GM12878 (cell line): Measurements from ENCODE around the gene F7. TPM values are rescaled to one million over a fixed set of nuclear protein-coding genes. Genes with fewer than 3 reads are reported as not detected.

ENCODE experiments used
- ATAC-seq: fragments of 200-7000 bp; cut with Tn5 transposase; 3 replicates; pipeline ENCODE4 v1.9.1; 2020; ENCODE audit warnings: mild to moderate bottlenecking, moderate library complexity
- BruUV-seq: library from RNA; stranded (reverse); fragments of 400-500 nt; replicated peaks from 2 replicates; lab custom pipeline; 2021; lab: Mats Ljungman, UMichigan
- CTCF ChIA-PET: fragments of 300-600 bp; sonication (Branson Sonifier 250); formaldehyde crosslinking; extraction: SDS; loops from one replicate; lab custom pipeline; 2021; ENCODE audit warnings: inconsistent platforms; lab: Yijun Ruan, JAX
- POLR2A ChIA-PET: fragments of 350-600 bp; formaldehyde crosslinking; extraction: SDS; loops from one replicate; lab custom pipeline; 2021; ENCODE audit warnings: inconsistent platforms; lab: Charles Lee
- RAD21 ChIA-PET: fragments of 300-600 bp; sonication (Branson Sonifier 250); formaldehyde crosslinking; loops from one replicate; lab custom pipeline; 2023; ENCODE audit warnings: antibody characterized with exemption; ENCODE audit not compliant: unreplicated experiment; lab: Charles Lee
- SMC1A ChIA-PET: fragments of 300-600 bp; sonication (Branson Sonifier 250); formaldehyde crosslinking; loops from one replicate; lab custom pipeline; 2023; ENCODE audit not compliant: unreplicated experiment, uncharacterized antibody; lab: Charles Lee
- DNase-seq: peaks from one replicate; pipeline ENCODE4 v3.0.0-alpha.2; 2011; ENCODE audit warnings: low read depth, low spot score
- FAIRE-seq: peaks from 3 replicates; lab custom pipeline; 2011; peaks lifted over from hg19 to GRCh38; lab: Jason Lieb, UNC
- H2AFZ ChIP-seq: 2 replicates; pipeline ENCODE4 v1.6.0; 2011; ENCODE audit warnings: low read depth, low read length, control low read depth; ENCODE audit not compliant: control insufficient read depth
- H3K27ac ChIP-seq: 2 replicates; pipeline ENCODE4 v1.5.1; 2011; ENCODE audit warnings: control low read depth; ENCODE audit not compliant: control insufficient read depth, insufficient read depth
- H3K27me3 ChIP-seq, 2 experiments: replicated peaks in 1 of 2; 2 replicates each; pipeline versions ENCODE4 v1.6.0 to v1.6.1; 2011; ENCODE audit warnings: low read length in 1 of 2; ENCODE audit not compliant: control insufficient read depth in 2 of 2, insufficient read depth in 2 of 2
- H3K36me3 ChIP-seq, 2 experiments: 2 replicates each; pipeline ENCODE4 v1.5.1; 2011; ENCODE audit warnings: low read length in 1 of 2; ENCODE audit not compliant: control insufficient read depth in 2 of 2, insufficient read depth in 2 of 2
- H3K4me1 ChIP-seq: 2 replicates; pipeline ENCODE4 v1.6.1; 2011; ENCODE audit warnings: mild to moderate bottlenecking, low read length, moderate library complexity, mixed read lengths; ENCODE audit not compliant: control insufficient read depth, insufficient read depth
- H3K4me2 ChIP-seq: 2 replicates; pipeline ENCODE4 v1.6.0; 2011; ENCODE audit warnings: control low read depth; ENCODE audit not compliant: control insufficient read depth, insufficient read depth
- H3K4me3 ChIP-seq: fragments of 200-600 bp; sonication (generic); 2 replicates; pipeline ENCODE4 v1.5.1; 2016
- H3K79me2 ChIP-seq: 2 replicates; pipeline ENCODE4 v1.6.0; 2011; ENCODE audit warnings: low read length; ENCODE audit not compliant: control insufficient read depth, insufficient read depth
- H3K9ac ChIP-seq: 2 replicates; pipeline ENCODE4 v1.8.0; 2011; ENCODE audit warnings: low read length, control low read depth, mixed read lengths; ENCODE audit not compliant: control insufficient read depth, insufficient read depth
- H3K9me3 ChIP-seq: replicated peaks from 3 replicates; pipeline ENCODE4 v1.5.1; 2011; ENCODE audit warnings: mild to moderate bottlenecking, low read length; ENCODE audit not compliant: control insufficient read depth, insufficient read depth
- H4K20me1 ChIP-seq: 2 replicates; pipeline ENCODE4 v1.6.0; 2011; ENCODE audit not compliant: control insufficient read depth, insufficient read depth
- BCL3 ChIP-seq: IDR thresholded peaks from 2 replicates; pipeline ENCODE4 v1.6.1; 2011; ENCODE audit warnings: borderline replicate concordance, low read depth, mild to moderate bottlenecking, moderate library complexity, low read length; ENCODE audit not compliant: insufficient read depth, poor library complexity, severe bottlenecking
- GABPA ChIP-seq: IDR thresholded peaks from 2 replicates; pipeline ENCODE4 v1.6.1; 2014; ENCODE audit warnings: antibody characterized with exemption, low read depth, mild to moderate bottlenecking, inconsistent platforms
- RELB ChIP-seq: fragments of 450-650 bp; IDR thresholded peaks from 2 replicates; pipeline ENCODE4 v1.6.1; 2017; ENCODE audit warnings: low read depth, mild to moderate bottlenecking, moderate library complexity
- SUZ12 ChIP-seq: fragments of 200-600 bp; sonication (generic); IDR thresholded peaks from one replicate; pipeline ENCODE4 v1.6.1; 2018; ENCODE audit warnings: antibody characterized with exemption, mild to moderate bottlenecking; ENCODE audit not compliant: unreplicated experiment
- ZNF207 ChIP-seq: fragments of 450-650 bp; IDR thresholded peaks from 2 replicates; pipeline ENCODE4 v1.6.1; 2014; ENCODE audit warnings: antibody characterized with exemption, mild to moderate bottlenecking, borderline replicate concordance
- WGBS: methylation state at CpG from one replicate; pipeline ENCODE4 v1.1.6; 2016; ENCODE audit warnings: low lambda C conversion rate; ENCODE audit not compliant: insufficient replicate concordance, insufficient coverage; ENCODE audit errors: missing lambda C conversion rate; 5-methylcytosine and 5-hydroxymethylcytosine counted together
- in situ Hi-C: fragments of 300-500 bp; cut with MboI; formaldehyde crosslinking; loops from 9 replicates; pipeline ENCODE4 v1.14.3; 2018; ENCODE audit warnings: mixed read lengths
- intact Hi-C: fragments of 100-400 bp; cut with micrococcal nuclease; formaldehyde crosslinking; loops from one replicate; pipeline ENCODE4 v1.14.2; 2022; ENCODE audit not compliant: unreplicated experiment
- polyA plus RNA-seq, 11 experiments: library from polyadenylated mRNA; depleted of rRNA in 4 of 11; unstranded in 6 of 11; stranded (reverse) in 5 of 11; fragments of >200 nt; fragmentation: Nextera tagmentation in 4 of 11; fragmentation: Illumina TruSeq in 1 of 11; extraction: Ambion mirVana in 4 of 11; extraction: Trizol in 1 of 11; gene quantifications; 1 replicate in 1 of 11; 2 replicates in 10 of 11; pipeline versions ENCODE4 v1.2.1 to v1.2.3, GENCODE V29; 2011 to 2016; ENCODE audit warnings: inconsistent platforms in 2 of 11, missing spikeins in 2 of 11, low read depth in 1 of 11
- total RNA-seq, 4 experiments: library from RNA; depleted of rRNA in 3 of 4; stranded (reverse); fragments of >200 nt in 3 of 4; fragmentation: Illumina TruSeq in 1 of 4; extraction: Trizol in 1 of 4; gene quantifications; 2 replicates each; pipeline versions ENCODE4 v1.2.1 to v1.2.3, GENCODE V29; 2013 to 2021

Gene F7
- total and polyA plus RNA-seq, 10 of the 15 experiments (the other 5 are each of a cell fraction or from before 2014, with no cell fraction given): not detected

GRCh38 chr13:113086031-113086750 is 19.4 kb upstream of the F7 start (continued):
- no peak for TF ChIP-seq BCL3
- TF ChIP-seq SUZ12: no peak
- no peak for TF ChIP-seq ZNF207
- TF ChIP-seq RELB: no peak
- TF ChIP-seq, all 136 proteins: peak for 0

- no peak for DNase-seq
- CTCF ChIA-PET: no interaction called here
- SMC1A ChIA-PET: no interaction called here
These were observed 18.3 kb upstream of the F7 start for GRCh38 chr13:113086991-113087922.

More at GRCh38 chr13:113086991-113087922, 18.3 kb upstream of the F7 start:
- BruUV-seq: no TSS peak
- H3K9ac ChIP-seq: no peak overlapping the region
- ChIA-PET RAD21 (no interaction called here), POLR2A (no interaction called here)
- no peak overlapping the region for H3K4me2 ChIP-seq
- 54% methylated on average over 37 of the region's 39 CpGs for WGBS
- no peak for FAIRE-seq
- in situ Hi-C loops (no loop called here), intact Hi-C loops (no loop called here)
- ATAC-seq: no peak
- no peak overlapping the region for H3K4me3 ChIP-seq
- TF ChIP-seq GABPA: no peak
- no peak overlapping the region for H3K27ac ChIP-seq
- H3K27me3 ChIP-seq: no peaks in the 10 kb centered on the region
- H3K36me3 ChIP-seq: no peaks in the 10 kb centered on the region
- H2AFZ ChIP-seq: no peak overlapping the region
- H3K9me3 ChIP-seq: no peaks in the 10 kb centered on the region
- no peaks in the 10 kb centered on the region for H3K79me2 ChIP-seq
- no peaks in the 10 kb centered on the region for H4K20me1 ChIP-seq
- no peaks in the 10 kb centered on the region for H3K4me1 ChIP-seq
